Ramos (cell line): ENCODE data around the gene MPHOSPH8.
"Not testable (repeated sequence)": the region's sequence is repeated elsewhere in the genome, so short reads cannot be mapped to it uniquely, and the experiment has no call there.

ENCODE experiments used
- in situ Hi-C: fragments of 300-500 bp; cut with MboI; formaldehyde crosslinking; loops from one replicate; pipeline ENCODE4 v1.14.3; 2022; ENCODE audit warnings: low sequenced_read_pairs; ENCODE audit not compliant: unreplicated experiment

Gene MPHOSPH8

DNA sequence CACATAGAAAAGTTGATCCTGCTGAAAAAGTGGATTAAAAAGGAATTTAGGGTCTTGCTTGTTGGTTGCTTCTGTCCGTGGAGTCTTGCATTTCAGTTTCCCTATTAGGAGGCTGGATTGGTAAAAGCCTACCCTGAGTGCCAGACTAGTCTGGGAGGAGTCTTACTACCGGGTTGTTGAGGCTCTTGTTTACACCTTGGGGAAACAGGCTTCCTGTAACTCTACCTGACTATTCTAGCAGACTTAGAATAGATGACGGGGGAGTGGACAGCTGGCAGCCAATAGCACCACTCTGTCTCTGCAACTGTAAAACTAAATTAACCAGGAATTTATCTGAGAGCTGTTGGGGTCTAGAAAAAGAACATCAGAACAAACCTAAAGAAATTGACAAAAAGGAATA lies 11.3 kb upstream of the MPHOSPH8 start:
- in situ Hi-C loops, result no loop called here

DNA sequence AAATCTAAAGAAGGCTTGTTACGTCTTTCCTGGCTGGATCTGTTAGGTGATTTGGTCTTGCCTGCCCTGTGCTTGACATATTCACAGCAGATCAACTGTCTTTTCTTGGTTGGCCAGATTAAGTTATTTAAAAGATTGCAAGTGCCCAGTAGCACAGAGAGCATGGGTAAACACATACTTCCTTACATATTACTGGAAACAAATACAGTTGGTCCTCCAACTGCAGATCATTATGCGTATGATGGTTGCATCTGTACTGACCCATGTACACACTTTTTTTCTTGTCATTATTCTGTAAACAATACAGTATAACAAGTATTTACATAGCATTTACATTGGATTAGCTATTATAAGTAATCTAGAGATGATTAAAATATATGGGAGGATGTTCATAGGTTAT lies 9.2 kb upstream of the MPHOSPH8 start:
- in situ Hi-C loops, result no loop called here

DNA sequence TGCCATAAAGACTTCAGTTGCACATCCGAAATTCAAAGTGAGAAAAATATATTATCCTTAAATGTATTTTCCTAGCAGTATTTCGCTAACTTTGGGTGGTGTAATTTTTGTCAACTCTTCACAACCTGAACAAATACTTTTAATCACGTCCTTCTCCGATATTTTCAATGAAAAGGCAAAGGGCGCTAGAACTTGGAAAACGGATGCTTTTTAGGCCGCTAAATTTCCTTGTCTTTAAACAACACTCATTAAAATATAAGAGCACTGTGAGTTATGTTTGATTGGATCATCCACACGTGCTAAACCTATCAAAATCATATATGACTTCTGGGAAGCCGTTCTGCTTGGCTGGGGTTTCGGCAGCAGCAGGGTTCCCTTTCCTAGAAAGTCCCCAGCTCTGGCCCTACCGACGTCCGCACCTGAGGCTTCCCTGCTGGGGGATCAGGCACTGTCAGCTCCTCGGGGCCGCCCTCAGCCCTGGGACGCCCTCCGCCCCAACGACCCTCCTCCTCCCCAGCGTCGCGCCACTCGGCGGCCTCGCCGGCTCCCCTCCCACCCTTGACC lies 462 bp upstream of the MPHOSPH8 start:
- in situ Hi-C loops, result no loop called here

DNA sequence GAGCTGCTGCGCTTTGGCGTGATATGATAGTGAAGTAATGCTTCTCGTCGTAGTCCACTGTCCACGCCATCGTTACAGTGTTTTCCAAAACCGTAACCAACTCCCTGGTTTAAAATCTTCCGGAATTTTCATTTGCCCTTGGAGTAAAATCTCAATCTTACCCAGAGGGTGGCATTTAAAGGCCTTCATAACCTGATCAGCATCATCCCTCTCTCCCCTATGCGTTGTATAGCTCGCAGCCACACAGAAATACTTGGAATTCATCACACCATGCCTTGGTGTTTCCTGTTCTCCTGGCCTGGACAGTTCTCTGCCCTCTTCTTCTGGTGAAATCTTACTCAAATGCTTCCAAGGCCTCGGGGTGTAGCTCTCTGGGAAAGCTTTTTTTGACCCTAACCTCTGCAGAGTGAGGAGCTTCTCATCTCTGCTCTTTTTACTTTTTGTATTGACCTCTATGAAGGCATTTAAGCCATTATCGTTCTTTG lies 839 bp downstream of the MPHOSPH8 start:
- in situ Hi-C loops, result no loop called here

DNA sequence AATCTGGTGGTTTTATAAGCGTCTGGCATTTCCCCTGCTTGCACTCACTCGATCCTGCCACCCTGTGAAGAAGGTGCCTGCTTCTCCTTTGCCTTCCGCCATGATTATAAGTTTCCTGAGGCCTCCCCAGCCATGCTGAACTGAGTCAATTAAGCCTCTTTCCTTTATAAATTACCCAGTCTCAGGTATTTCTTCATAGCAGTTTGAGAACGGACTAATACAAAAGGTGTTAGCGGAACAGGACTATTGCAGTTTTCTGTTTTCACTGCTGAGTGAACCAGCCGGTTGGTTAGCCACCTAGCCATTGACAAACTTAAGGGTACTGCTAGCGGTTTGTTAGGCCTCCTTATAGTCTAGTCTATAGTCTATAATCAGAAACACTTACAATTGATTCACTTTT lies 2.5 kb downstream of the MPHOSPH8 start:
- in situ Hi-C loops, result not testable (repeated sequence)

DNA sequence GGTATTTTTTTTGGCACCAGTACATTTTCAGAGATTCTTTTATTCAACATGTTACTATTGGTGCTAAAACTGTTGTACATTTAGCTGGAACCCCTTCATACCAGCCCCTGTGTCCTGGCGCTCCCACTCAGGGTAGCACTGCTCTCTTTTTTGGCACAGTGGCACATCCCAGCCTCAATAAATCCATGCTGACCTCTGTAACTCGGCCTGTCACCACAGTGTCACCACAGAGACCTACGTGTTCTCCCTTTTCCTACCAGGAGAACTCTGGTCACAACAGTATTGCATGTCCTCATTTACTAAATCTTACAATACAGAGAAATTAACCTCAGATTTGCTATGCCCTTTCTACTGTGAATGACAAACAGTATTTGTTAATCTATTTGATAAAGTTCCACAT lies 10.2 kb downstream of the MPHOSPH8 start:
- in situ Hi-C loops, result no loop called here

DNA sequence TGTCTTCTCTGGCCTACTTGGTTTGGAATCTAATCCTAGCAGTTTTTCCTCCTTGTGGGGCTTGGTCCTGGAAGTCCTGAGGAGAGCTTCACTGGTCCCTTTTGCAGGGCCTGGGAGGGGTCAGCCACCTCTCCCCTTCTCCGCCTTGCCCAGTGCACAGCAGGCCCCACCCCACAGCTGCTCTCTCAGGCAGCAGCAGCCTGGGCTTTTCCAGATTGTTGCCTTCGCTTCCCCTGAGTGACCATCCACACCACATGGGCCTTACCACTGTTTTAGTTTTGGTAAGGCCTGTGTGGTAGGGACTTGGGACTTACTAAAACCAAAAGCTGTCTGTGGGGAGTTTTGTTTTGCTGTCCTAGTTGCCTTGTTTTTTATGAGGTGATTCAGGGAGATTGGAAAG lies 11.5 kb downstream of the MPHOSPH8 start:
- in situ Hi-C loops, result no loop called here

DNA sequence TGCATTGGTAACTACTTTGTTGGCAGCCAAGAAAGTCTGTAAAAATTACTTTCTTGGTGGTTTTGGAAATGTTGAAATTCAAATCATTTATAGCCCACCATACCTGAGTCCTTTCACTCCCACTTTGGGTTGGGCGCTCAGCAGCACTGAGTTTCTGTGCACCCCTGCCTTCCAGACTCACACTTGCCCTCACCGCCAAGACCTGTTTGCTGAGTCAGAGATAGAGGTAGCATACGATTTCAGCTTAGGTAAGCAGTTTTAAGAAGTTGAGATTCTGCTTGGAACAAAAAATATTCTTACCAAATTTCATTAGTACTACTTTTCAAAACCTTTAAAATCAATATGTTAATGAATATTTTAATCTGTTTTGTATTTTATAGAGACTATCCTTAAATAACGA lies 12.6 kb downstream of the MPHOSPH8 start:
- in situ Hi-C loops, result no loop called here

DNA sequence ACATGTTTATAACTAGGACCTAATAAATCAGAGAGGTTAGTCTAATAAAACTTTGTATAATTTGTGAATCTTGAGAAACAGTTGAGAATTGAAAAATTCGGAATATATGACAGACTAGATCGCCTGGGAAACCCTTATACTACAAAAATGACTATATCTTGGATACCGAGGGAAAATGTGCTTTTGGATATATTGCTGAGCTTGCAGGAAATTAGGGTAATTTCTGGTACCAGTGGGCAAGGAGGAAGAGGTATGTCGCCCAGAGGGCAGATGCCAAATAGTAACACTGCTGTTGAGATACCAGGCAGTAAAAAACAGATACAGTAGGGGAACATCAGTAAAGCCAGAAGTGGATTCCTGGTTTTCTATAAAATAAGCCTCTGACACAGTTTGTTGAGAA lies 17.3 kb downstream of the MPHOSPH8 start:
- in situ Hi-C loops, result no loop called here

DNA sequence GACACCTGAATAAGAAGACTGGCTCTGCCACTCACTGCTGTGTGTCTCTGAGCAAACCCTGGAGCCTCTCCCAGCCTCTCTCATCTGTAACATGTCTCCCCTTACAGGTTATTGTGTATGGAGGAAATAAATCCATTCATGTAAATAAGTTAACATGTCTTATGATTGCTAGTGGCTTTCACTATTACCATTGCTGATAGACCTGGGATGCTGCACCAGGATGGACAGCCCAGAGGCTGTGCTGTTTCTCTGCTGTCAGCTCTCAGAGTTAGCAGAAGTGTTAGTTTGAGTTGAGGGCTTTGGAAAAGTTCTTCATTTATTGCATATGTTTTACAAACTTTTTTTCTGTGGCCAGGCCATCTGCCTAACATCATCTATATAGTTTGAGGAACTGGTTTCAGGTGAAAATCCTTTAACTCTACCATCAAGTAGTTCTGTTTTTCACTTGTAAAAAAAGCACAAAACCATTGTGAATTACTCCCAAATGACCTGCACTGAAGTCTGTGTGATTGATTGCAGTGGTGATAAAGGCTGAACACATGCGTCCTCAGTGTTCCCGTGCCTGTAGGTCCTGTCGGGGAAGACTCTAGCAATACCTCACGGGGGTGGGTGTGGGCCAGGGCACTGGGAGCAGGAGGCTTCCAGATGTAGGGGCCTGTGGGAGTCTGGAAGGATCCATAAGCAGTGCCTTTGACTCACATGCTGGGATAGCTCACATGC lies 24.6 kb downstream of the MPHOSPH8 start:
- in situ Hi-C loops, result no loop called here

DNA sequence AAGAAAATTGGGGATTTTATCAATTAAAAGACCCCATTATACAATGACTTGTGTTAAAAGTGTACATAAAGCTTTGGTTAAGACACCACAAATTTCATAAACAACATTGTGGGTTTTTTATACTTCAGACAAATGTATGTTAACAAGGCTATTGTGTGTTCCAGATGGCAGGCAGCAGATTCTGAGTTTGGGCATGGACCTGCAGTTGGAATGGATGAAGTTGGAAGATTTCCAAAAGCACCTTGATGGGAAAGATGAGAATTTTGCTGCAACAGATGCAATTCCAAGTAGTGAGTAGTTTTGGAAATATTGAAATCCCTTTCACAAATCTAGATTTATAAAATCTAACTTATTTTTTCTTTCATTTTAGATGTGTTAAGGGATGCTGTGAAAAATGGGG lies 25.4 kb downstream of the MPHOSPH8 start:
- in situ Hi-C loops, result no loop called here

DNA sequence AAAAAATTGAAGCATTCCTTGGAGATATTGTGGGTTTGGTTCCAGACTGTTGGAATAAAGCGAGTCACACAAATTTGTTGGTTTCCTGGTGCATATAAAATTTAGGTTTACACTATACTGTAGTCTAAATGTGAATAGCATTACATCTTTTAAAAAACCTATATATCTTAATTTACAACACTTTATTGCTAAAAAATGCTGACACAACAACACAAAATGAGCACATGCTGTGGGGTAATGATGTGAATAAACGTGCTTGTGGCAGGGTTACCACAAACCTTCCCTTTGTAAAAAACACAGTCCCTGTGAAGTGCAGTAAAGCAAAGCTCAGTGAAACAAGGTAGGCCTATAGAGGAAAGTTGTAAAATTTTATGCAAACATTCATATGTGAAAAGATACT lies 27.7 kb downstream of the MPHOSPH8 start:
- in situ Hi-C loops, result no loop called here

DNA sequence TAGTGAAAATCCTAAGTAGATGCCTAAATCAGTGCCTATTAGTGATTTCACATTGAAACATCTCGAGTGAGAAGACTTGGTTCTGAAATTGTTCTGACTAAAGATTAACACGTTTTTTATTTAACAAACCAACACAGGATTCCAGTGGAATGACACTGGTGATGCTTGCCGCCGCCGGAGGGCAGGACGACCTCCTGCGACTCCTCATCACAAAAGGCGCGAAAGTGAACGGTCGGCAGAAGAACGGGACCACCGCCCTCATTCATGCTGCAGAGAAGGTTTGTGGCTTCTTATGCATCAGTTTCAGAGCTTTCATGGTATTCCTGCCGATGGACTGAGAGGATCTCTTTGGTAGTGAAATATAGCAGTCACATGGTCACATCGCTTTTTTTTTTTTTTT lies 28.1 kb downstream of the MPHOSPH8 start:
- in situ Hi-C loops, result no loop called here

DNA sequence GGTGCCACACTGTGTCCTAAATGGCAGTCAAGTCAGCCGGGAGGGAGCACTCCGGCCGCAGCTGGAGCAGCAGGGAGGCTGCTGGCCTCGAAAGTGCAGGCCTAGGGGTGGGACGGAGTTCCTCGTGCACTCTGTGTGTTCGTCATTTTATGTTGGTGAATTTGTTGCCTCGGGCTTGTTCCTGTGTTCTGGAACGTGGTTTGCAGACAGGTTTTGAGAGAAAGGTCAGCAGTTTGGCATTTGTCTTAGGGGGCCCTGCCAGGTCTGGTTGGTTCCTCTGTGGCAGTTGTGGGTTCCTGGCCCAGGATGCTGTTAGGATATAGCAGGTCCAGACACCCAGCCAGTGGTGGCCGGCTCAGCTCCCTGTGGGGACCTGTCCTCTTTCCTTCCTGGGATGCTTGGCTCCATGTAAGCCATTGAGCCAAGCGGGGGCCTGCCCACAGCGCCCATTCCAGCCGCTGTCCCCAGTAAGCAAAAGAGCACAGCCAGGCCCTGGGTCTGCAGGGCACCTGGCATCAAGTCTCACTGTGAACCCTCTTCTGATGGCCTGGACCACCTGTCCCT lies 30.0 kb downstream of the MPHOSPH8 start:
- in situ Hi-C loops, result no loop called here

DNA sequence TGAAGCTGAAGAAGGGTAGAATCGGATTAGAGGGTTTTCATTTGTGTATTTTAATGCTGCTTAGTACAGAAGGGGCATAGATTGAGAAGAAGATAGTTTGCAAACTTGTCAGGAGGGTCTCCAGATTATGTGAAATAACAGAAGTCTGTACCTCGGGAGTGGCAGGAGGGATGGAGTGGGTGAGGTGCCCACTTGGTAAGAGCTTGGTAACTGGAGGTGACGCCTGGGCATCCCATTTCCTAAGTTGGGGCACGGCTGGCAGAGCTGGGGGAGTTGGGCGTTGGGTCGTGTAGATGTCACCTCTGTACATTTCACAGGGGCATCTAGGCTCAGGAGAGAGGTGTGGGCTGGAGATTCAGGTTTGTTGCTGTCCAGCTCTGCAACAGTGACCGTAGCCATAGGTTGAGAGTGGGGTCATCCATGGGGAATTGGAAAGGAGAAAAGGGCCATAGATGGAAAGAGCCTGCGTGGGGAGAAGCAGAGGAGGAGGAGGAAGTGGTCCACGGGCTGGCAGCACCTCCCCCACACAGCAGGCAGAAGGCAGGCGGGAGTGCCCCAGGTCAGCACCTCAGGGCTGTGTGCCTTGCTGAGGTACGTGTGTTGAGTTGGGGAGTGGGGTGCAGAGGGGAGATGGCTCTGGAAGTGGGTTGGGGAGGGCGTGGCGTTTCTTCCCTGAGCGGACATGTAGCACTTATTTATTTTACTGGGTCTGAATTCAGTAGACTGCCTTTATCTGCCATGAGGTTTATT lies 31.2 kb downstream of the MPHOSPH8 start:
- in situ Hi-C loops, result no loop called here

DNA sequence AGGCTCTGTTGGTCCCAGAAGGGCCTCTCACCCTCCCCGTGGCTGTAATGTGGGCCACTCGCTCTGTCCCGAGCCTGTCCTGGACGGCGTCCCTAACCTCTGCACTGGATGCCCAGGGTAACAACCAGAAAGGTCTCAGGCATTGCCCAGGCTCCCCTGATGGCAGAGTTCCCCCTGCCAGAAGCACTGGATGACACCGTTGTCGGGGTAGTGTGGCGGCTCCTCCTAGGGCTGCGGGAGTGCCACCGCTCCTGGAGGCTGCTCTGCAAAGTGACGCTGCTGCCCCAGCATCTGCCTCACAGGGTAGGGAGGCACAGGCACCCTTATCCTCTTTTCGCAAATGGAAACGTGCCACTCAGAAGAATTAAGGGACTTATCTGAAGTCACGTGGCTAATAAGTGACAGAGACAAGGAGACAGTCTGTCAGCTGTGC lies 32.0 kb downstream of the MPHOSPH8 start:
- in situ Hi-C loops, result no loop called here

DNA sequence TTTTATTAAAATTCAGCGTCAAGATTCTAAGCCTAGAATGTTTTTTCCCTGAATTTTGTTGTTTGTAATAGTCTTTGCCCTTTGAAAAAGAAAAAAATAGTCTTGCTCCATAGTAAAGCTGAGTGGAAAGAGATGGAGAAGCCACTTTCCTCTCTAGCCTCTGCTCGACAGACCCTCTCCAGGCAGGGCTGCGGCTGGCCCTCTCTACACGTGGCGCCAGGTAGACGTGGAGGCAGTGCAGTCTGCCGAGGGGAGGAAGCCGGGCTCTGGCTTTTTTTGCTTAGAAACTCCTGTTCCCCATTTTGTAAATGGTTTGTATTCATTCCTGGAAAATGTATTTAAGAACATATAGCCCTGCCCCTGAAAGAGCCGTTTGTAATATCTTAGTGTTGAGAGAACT lies 35.3 kb downstream of the MPHOSPH8 start:
- in situ Hi-C loops, result no loop called here

DNA sequence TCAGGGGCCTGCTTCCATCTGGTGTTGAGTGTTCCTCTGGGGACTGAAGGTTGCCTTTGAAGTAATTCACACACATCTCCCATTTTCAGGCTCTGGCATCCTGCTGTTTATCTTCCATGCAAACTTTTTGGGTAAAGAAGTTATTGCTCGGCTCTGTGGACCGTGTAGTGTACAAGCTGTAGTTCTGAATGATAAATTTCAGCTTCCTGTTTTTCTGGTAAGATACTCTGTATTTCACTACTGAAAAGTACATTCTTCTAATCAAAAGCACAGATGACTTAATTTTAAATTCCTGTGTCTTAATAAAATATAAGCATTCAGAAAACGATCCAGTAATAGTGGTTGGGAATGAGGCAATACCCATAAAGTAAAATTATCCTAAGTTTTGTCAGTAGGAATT lies 36.7 kb downstream of the MPHOSPH8 start:
- in situ Hi-C loops, result no loop called here

DNA sequence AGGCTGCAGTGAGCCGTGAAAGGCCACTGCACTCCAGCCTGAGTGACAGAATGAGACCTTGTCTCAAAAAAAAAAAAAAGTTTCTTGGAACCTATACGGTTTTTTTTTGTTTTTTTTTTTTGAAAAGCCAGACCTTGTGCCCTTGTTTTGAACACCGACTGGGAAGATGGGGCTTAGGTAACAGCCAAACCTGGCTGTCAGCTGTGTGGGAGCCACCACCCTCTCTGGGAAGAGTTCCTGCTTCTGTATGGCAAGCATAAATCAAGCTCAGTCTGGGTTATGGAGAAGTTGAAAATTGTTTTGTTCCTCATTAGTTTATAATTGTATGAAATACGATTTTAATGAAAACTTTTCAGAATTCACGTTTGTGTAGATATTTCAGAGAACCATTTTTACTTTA lies 39.5 kb downstream of the MPHOSPH8 start:
- in situ Hi-C loops, result no loop called here

DNA sequence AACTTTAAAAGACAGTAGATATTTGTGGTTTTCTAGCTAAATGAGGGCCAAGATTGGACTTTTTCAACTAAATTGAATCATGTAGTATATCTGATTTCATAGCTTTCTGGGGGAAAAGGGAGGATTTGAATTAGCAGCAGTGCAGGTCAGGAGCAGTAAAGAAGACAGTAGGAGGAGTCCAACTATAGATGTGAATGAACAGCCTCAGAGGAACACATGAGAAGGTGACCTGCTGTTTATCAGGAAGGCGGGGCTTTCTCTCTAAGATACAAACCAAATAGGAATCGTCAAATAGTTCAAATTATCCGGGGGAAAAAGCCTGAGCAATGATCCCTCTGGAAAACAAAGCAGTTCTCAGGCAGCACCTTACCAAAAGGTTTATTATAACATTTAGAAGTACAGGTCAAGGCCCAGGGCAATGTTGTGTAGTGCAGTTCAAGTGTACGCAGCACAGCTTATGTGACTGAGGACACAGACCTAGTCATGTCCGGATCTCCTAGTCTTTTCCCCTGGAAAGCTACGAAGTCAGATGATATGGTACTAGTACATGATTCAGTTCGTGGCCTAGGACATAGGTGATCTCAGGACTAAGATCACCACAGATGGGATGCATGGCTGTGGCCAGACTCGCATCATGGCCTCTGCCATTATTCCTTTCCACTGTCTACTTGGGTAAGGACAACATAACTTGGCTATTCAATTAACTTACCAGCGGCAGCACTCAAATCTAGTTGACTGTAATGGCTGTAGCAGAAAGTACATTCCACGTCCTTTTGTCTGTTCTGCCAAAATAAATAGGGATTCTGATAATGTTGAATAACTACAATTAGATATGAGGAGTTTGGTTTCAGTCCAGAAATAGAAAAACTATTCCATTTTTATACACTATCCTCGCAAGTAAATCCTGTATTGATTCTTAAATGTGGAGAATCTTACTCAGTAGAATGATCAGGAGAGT lies 40.3 kb downstream of the MPHOSPH8 start:
- in situ Hi-C loops, result no loop called here
